CD4-positive, alpha-beta T cell treated with Interleukin-1 beta for 1 hour (primary cell): ENCODE measurements around the gene RSL1D1.

Experiments
- DNase-seq, 2 donors: peaks; one replicate each; pipeline ENCODE4 v3.0.0-alpha.2; 2020 to 2022

The RSL1D1 gene

GRCh38 chr16:11851294-11852091 is at the start of gene RSL1D1:
Gene RSL1D1, minus strand, starts transcription at chr16:11851542. Its CDS starts 30 bp downstream, at chr16:11851512.
- peak; percentile 95 to 96 for DNase-seq

GRCh38 chr16:11901091-11901490 is 49.7 kb upstream of the RSL1D1 start:
- no peak for DNase-seq

- no peak for DNase-seq
Observed at GRCh38 chr16:11896486-11897176, 45.3 kb upstream of the RSL1D1 start.

- DNase-seq = no peak
Observed at GRCh38 chr16:11893571-11893970, 42.2 kb upstream of the RSL1D1 start.

GRCh38 chr16:11892761-11893160 is 41.4 kb upstream of the RSL1D1 start:
- no peak for DNase-seq

GRCh38 chr16:11890231-11890965 is 39.1 kb upstream of the RSL1D1 start:
- no peak for DNase-seq

- DNase-seq = no peak
Observed at GRCh38 chr16:11886881-11887280, 35.5 kb upstream of the RSL1D1 start.

- DNase-seq = no peak
Observed at GRCh38 chr16:11884035-11884434, 32.7 kb upstream of the RSL1D1 start.

GRCh38 chr16:11880007-11880406 is 28.7 kb upstream of the RSL1D1 start:
- no peak for DNase-seq

- no peak for DNase-seq
Observed at GRCh38 chr16:11877374-11877773, 26.0 kb upstream of the RSL1D1 start.

- no peak for DNase-seq
Observed at GRCh38 chr16:11876306-11876705, 25.0 kb upstream of the RSL1D1 start.

- no peak for DNase-seq
Observed at GRCh38 chr16:11875721-11876120, 24.4 kb upstream of the RSL1D1 start.

- no peak for DNase-seq
Observed at GRCh38 chr16:11871193-11871592, 19.9 kb upstream of the RSL1D1 start.

GRCh38 chr16:11870399-11870798 is 19.1 kb upstream of the RSL1D1 start:
- no peak for DNase-seq

- DNase-seq = no peak
Observed at GRCh38 chr16:11869353-11870228, 18.2 kb upstream of the RSL1D1 start.

GRCh38 chr16:11868412-11868980 is 17.2 kb upstream of the RSL1D1 start:
- DNase-seq = no peak

GRCh38 chr16:11862489-11862888 is 11.1 kb upstream of the RSL1D1 start:
- no peak for DNase-seq

GRCh38 chr16:11857161-11857560 is 5.8 kb upstream of the RSL1D1 start:
- no peak for DNase-seq

GRCh38 chr16:11852092-11852809 is 909 bp upstream of the RSL1D1 start:
- DNase-seq = no peak

- DNase-seq = no peak
Observed at GRCh38 chr16:11848842-11849241, 2.5 kb downstream of the RSL1D1 start.

- DNase-seq = no peak
Observed at GRCh38 chr16:11844499-11844898, 6.8 kb downstream of the RSL1D1 start.

GRCh38 chr16:11843861-11844260 is 7.5 kb downstream of the RSL1D1 start:
- no peak for DNase-seq
